Measurements from ENCODE around the gene PSME3. TPM values are rescaled to one million over a fixed set of nuclear protein-coding genes. Genes with fewer than 3 reads are reported as not detected.
"Not testable (repeated sequence)": the region's sequence is repeated elsewhere in the genome, so short reads cannot be mapped to it uniquely, and the experiment has no call there.

Gene PSME3
- total and polyA plus RNA-seq, 12 donors = 18.5 to 149 (median 79.9) TPM

DNA sequence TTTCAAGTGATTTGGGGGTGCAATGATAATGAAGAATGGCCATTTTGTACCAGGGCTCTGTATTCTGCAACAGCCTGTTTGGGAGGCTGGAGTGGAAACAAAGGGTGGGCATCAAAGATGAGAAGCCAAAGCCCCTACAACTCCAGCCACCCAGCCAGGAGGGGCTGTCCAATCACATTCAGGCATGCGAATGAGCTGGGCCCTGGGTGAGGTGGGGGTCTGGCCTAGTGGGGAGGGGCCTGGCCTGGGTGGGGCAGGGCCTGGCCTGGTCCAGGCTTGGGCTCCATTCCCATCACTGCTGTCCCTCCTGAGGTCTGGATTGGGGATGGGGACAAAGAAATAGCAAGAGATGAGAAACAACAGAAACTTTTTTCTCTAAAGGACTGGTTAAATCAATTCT is 24.2 kb downstream of the PSME3 start:
- Histone ChIP-seq H3K27ac (no peak overlapping the region), H3K4me3 (no peak overlapping the region), H3K4me1 (replicated peaks in 1 of 2) (peaks cover 4 to 21% of the 10 kb centered on the region in 2 donors), H3K36me3 (replicated peaks in 1 of 2) (no peaks in the 10 kb centered on the region), H3K27me3 (no peaks in the 10 kb centered on the region), H3K9me3 (replicated peaks in 1 of 3) (no peaks in the 10 kb centered on the region)
- no peak for TF ChIP-seq POLR2A (IDR thresholded peaks at IDR 0.05)
- TF ChIP-seq, protein P1, sequence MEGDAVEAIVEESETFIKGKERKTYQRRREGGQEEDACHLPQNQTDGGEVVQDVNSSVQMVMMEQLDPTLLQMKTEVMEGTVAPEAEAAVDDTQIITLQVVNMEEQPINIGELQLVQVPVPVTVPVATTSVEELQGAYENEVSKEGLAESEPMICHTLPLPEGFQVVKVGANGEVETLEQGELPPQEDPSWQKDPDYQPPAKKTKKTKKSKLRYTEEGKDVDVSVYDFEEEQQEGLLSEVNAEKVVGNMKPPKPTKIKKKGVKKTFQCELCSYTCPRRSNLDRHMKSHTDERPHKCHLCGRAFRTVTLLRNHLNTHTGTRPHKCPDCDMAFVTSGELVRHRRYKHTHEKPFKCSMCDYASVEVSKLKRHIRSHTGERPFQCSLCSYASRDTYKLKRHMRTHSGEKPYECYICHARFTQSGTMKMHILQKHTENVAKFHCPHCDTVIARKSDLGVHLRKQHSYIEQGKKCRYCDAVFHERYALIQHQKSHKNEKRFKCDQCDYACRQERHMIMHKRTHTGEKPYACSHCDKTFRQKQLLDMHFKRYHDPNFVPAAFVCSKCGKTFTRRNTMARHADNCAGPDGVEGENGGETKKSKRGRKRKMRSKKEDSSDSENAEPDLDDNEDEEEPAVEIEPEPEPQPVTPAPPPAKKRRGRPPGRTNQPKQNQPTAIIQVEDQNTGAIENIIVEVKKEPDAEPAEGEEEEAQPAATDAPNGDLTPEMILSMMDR (IDR thresholded peaks at IDR 0.05) = no peak
- WGBS, 4 donors = 89 to 100% (median 91%) methylated on average over 1 of the region's 1 CpG; no CpG with 5 or more reads in 1 of the 4 donors
- DNase-seq = no peak
- intact Hi-C loops (cut with DNase I) = no loop called here

DNA sequence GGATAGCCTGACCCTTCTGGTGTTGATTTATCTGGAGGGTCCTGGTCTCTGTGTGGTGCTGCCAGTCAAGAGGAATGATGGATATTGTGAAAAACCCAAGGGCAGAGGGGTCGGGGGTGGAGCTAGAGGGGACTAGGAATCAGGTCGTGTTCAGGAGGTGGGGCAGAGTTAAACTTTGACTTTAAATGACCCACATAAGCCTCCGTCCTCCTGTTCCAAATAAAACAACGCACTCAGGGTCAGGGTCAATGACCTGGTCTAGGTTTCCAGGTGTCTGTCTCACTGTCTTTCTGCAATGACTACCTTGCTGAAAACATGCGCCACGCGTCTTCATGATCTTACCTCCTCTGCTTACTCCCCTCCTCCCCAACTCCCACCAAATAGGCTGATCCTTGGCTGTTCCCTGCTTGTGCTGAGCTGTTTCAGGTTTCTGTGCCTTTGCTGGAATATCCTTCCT is 32.5 kb downstream of the PSME3 start:
- TF ChIP-seq POLR2A (IDR thresholded peaks at IDR 0.05) = no peak
- TF ChIP-seq, protein P1 (IDR thresholded peaks at IDR 0.05) = no peak
- Histone ChIP-seq H3K9me3 (replicated peaks in 1 of 3) (no peaks in the 10 kb centered on the region), H3K27ac (no peak overlapping the region), H3K27me3 (no peaks in the 10 kb centered on the region), H3K36me3 (replicated peaks in 1 of 2) (no peaks in the 10 kb centered on the region), H3K4me3 (no peak overlapping the region), H3K4me1 (replicated peaks in 1 of 2) (no peaks in the 10 kb centered on the region)
- WGBS, 4 donors = 68 to 81% (median 72%) methylated on average over 7 of the region's 7 CpGs
- intact Hi-C loops (cut with DNase I) = no loop called here
- no peak for DNase-seq

DNA sequence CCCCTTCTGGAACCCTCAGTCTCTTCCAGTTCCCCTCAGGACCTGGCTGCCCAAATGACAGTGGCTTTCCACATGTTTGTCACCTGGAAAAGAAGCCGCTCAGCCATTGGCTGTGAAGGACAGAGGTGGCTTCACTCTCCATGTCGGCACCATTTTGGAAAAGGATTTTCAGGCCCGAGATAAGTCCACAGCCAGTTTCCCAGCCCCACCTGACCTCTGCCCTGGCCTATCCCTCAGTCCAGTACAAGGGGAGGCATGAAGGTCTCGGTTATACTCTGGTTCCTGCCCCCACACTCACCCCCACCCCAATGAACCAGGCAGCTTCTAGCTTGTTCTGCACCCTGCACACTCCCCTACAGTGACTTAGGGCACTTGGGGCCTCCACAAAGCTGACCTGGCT is 33.0 kb downstream of the PSME3 start:
- H3K27me3 ChIP-seq = no peaks in the 10 kb centered on the region
- H3K4me3 ChIP-seq = no peak overlapping the region
- no peaks in the 10 kb centered on the region for H3K36me3 ChIP-seq (replicated peaks in 1 of 2)
- WGBS, 4 donors = 86 to 100% (median 93%) methylated on average over 4 of the region's 4 CpGs
- H3K4me1 ChIP-seq (replicated peaks in 1 of 2) = no peaks in the 10 kb centered on the region
- TF ChIP-seq, protein P1 (IDR thresholded peaks at IDR 0.05) = no peak
- no peaks in the 10 kb centered on the region for H3K9me3 ChIP-seq (replicated peaks in 1 of 3)
- intact Hi-C loops (cut with DNase I) = no loop called here
- DNase-seq = no peak
- no peak overlapping the region for H3K27ac ChIP-seq

DNA sequence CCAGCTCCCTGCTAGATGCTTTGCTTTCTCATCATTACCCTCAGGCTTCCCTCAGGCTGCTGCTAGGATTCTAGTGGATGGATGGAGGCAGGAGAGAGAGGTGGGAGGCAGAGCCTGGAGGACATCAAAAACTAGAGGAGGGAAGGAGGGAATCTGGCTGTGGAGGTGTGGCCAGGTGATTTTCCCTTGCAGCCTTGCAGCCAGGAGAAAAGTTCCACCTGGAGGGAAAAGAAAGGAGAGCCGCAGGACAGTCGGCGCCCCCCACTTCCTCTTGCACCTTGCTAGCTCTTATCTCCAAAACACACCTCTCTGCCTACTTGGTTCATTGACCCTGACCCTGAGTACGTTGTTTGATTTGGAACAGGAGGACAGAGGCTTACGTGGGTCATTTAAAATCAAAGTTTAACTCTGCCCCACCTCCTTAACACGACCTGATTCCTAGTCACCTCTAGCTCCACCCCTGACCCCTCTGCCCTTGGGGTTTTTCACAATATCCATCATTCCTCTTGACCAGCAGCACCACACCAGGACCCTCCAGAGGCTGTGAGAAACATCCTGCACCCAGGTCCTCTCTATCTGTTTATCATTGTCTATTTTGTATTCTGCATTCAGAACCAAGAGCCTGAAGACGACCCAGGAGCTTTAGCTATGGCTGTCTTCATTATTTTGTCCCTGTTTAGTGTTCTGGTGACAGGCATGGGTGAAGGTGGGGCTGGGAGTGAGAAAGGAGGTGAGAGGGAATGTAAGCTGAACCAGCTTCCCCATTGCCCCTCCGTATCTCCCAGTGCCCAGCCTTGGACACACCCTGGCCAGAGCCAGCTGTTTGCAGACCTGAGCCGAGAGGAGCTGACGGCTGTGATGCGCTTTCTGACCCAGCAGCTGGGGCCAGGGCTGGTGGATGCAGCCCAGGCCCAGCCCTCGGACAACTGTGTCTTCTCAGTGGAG is 33.7 kb downstream of the PSME3 start:
- no peaks in the 10 kb centered on the region for H3K36me3 ChIP-seq (replicated peaks in 1 of 2)
- 70 to 84% (median 76%) methylated on average over 8 to 12 of the region's 12 CpGs for WGBS, 4 donors
- H3K4me3 ChIP-seq = no peak overlapping the region
- no peaks in the 10 kb centered on the region for H3K9me3 ChIP-seq (replicated peaks in 1 of 3)
- H3K4me1 ChIP-seq (replicated peaks in 1 of 2) = no peaks in the 10 kb centered on the region
- no peak for DNase-seq
- no peak overlapping the region for H3K27ac ChIP-seq
- intact Hi-C loops (cut with DNase I) = no loop called here
- TF ChIP-seq, protein P1 (IDR thresholded peaks at IDR 0.05) = no peak
- TF ChIP-seq POLR2A (IDR thresholded peaks at IDR 0.05) = no peak
- H3K27me3 ChIP-seq = no peaks in the 10 kb centered on the region

DNA sequence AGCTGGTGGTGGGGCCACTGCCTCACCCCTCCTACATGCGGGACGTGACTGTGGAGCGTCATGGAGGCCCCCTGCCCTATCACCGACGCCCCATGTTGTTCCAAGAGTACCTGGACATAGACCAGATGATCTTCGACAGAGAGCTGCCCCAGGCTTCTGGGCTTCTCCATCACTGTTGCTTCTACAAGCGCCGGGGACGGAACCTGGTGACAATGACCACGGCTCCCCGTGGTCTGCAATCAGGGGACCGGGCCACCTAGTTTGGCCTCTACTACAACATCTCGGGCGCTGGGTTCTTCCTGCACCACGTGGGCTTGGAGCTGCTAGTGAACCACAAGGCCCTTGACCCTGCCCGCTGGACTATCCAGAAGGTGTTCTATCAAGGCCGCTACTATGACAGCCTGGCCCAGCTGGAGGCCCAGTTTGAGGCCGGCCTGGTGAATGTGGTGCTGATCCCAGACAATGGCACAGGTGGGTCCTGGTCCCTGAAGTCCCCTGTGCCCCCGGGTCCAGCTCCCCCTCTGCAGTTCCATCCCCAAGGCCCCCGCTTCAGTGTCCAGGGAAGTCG is 34.6 kb downstream of the PSME3 start:
- intact Hi-C loops (cut with DNase I); DNase-seq: not testable (repeated sequence)
- 80 to 100% (median 95%) methylated on average over 1 to 21 of the region's 21 CpGs for WGBS, 4 donors

More for the DNA sequence above, 34.6 kb downstream of the PSME3 start:
- H3K4me3 ChIP-seq; H3K27me3 ChIP-seq; H3K27ac ChIP-seq; H3K36me3 ChIP-seq (replicated peaks in 1 of 2); H3K9me3 ChIP-seq (replicated peaks in 1 of 3); H3K4me1 ChIP-seq (replicated peaks in 1 of 2): not testable (repeated sequence)
